HCT116 (cell line): ENCODE measurements around the gene ZNF692. TPM values are rescaled to one million over a fixed set of nuclear protein-coding genes. Genes with fewer than 3 reads are reported as not detected.
"Not testable (repeated sequence)": the region's sequence is repeated elsewhere in the genome, so short reads cannot be mapped to it uniquely, and the experiment has no call there.

Experiments used
- ATAC-seq: fragments of 200-7000 bp; cut with Tn5 transposase; 2 replicates; pipeline ENCODE4 v1.9.1; 2020; ENCODE audit warnings: mild to moderate bottlenecking, moderate library complexity
- BruUV-seq: library from RNA; stranded (reverse); fragments of 400-500 nt; replicated peaks from 2 replicates; lab custom pipeline; 2021; lab: Mats Ljungman, UMichigan
- CTCF ChIA-PET: fragments of 300-600 bp; sonication (Branson Sonifier 250); formaldehyde crosslinking; loops from one replicate; lab custom pipeline; 2021; ENCODE audit warnings: antibody characterized with exemption; lab: Charles Lee
- POLR2A ChIA-PET: fragments of 300-600, 350-600 bp; sonication (Branson Sonifier 250); formaldehyde crosslinking; loops from one replicate; lab custom pipeline; 2021; ENCODE audit warnings: antibody characterized with exemption; lab: Charles Lee
- RAD21 ChIA-PET, 2 experiments: fragments of 300-600 bp; sonication (Branson Sonifier 250); formaldehyde crosslinking; loops; one replicate each; lab custom pipeline; 2023; ENCODE audit warnings: low total read pairs in 2 of 2; ENCODE audit not compliant: uncharacterized antibody in 2 of 2, unreplicated experiment in 2 of 2, low non-redundant PET in 1 of 2; lab: Charles Lee
- DNase-seq: peaks from one replicate; pipeline ENCODE4 v3.0.0-alpha.2; 2010; ENCODE audit warnings: low read depth, low spot score
- H2AFZ ChIP-seq: fragments of 200-600 bp; shearing (Covaris generic), sonication (generic); 2 replicates; pipeline ENCODE4 v1.6.1; 2017; ENCODE audit warnings: low read depth, mixed run types, mixed read lengths, antibody characterized with exemption, low read length; ENCODE audit not compliant: poor library complexity, severe bottlenecking
- H3K27ac ChIP-seq: 2 replicates; pipeline ENCODE4 v1.5.1; 2012; ENCODE audit warnings: low read depth, low read length
- H3K27me3 ChIP-seq: fragments of 200-600 bp; sonication (generic); 2 replicates; pipeline ENCODE4 v1.6.1; 2016; ENCODE audit warnings: mixed run types, low read length, mixed read lengths; ENCODE audit not compliant: insufficient read depth
- H3K36me3 ChIP-seq, 2 experiments: fragments of 200-500 bp in 1 of 2; fragments of 200-600 bp in 1 of 2; sonication (Bioruptor generic) in 1 of 2; sonication (generic) in 1 of 2; 2 replicates each; pipeline versions ENCODE4 v1.5.1 to v1.6.1; 2014 to 2016; ENCODE audit warnings: low read length in 2 of 2, inconsistent platforms in 1 of 2, mixed read lengths in 1 of 2, mixed run types in 1 of 2; ENCODE audit not compliant: insufficient read depth in 2 of 2, control insufficient read depth in 1 of 2
- H3K4me1 ChIP-seq, 2 experiments: fragments of 200-600 bp in 1 of 2; sonication (generic) in 1 of 2; 2 replicates each; pipeline versions ENCODE4 v1.5.1 to v1.6.1; 2012 to 2017; ENCODE audit warnings: low read length in 2 of 2, inconsistent platforms in 1 of 2, mild to moderate bottlenecking in 1 of 2, mixed read lengths in 1 of 2, mixed run types in 1 of 2, moderate library complexity in 1 of 2; ENCODE audit not compliant: insufficient read depth in 2 of 2, control insufficient read depth in 1 of 2
- H3K4me2 ChIP-seq: fragments of 200-600 bp; sonication (generic); 2 replicates; pipeline ENCODE4 v1.6.1; 2017; ENCODE audit warnings: mixed run types, low read length, mixed read lengths
- H3K4me3 ChIP-seq, 2 experiments: fragments of 200-600 bp in 1 of 2; sonication (generic) in 1 of 2; replicated peaks in 1 of 2; 2 replicates each; pipeline ENCODE4 v1.5.1; 2011 to 2016; ENCODE audit warnings: low read length in 2 of 2, control low read depth in 1 of 2, low read depth in 1 of 2, mild to moderate bottlenecking in 1 of 2, mixed read lengths in 1 of 2, mixed run types in 1 of 2
- H3K79me2 ChIP-seq: fragments of 200-600 bp; sonication (generic); 2 replicates; pipeline ENCODE4 v1.6.1; 2017; ENCODE audit warnings: mild to moderate bottlenecking, mixed run types, low read length, moderate library complexity, mixed read lengths; ENCODE audit not compliant: insufficient read depth
- H3K9ac ChIP-seq: fragments of 200-600 bp; sonication (generic); 2 replicates; pipeline ENCODE4 v1.6.1; 2016; ENCODE audit warnings: low read length, mixed read lengths
- H3K9me2 ChIP-seq: fragments of 200-600 bp; sonication (generic), shearing (Covaris generic); 2 replicates; pipeline ENCODE4 v1.6.1; 2017; ENCODE audit warnings: mixed run types, mild to moderate bottlenecking, moderate library complexity; ENCODE audit not compliant: insufficient read depth
- H3K9me3 ChIP-seq, 2 experiments: fragments of 200-500 bp in 1 of 2; fragments of 200-600 bp in 1 of 2; sonication (Bioruptor generic) in 1 of 2; sonication (generic) in 1 of 2; 2 replicates each; pipeline ENCODE4 v1.6.1; 2014 to 2017; ENCODE audit warnings: low read length in 2 of 2, mixed read lengths in 2 of 2, inconsistent platforms in 1 of 2, low read depth in 1 of 2, mild to moderate bottlenecking in 1 of 2, mixed run types in 1 of 2, moderate library complexity in 1 of 2; ENCODE audit not compliant: control insufficient read depth in 1 of 2, insufficient read depth in 1 of 2
- H4K20me1 ChIP-seq: fragments of 200-600 bp; sonication (generic), shearing (Covaris generic); 2 replicates; pipeline ENCODE4 v1.6.1; 2017; ENCODE audit warnings: mixed run types, mild to moderate bottlenecking, moderate library complexity; ENCODE audit not compliant: insufficient read depth
- RAD21 ChIP-seq: IDR thresholded peaks from 2 replicates; pipeline ENCODE4 v1.6.1; 2012; ENCODE audit warnings: low read depth, mild to moderate bottlenecking
- YY1 ChIP-seq: IDR thresholded peaks from 2 replicates; pipeline ENCODE4 v1.6.1; 2011; ENCODE audit warnings: low read length, low read depth, moderate library complexity, mild to moderate bottlenecking; ENCODE audit not compliant: insufficient replicate concordance; ENCODE audit errors: extremely low read depth
- intact Hi-C: fragments of 100-400 bp; cut with micrococcal nuclease; formaldehyde crosslinking; loops from 2 replicates; pipeline ENCODE4 v1.10.0; 2022
- total RNA-seq: library from RNA; stranded (reverse); gene quantifications from one replicate; pipeline ENCODE4 v1.2.1, GENCODE V29; 2021; ENCODE audit not compliant: unreplicated experiment
- TF ChIP-seq, protein P1 (sequence below), 3 experiments: fragments of 200-600 bp in 1 of 3; sonication (generic) in 1 of 3; IDR thresholded peaks in 2 of 3; conservative IDR thresholded peaks in 1 of 3; 2 replicates each; pipeline ENCODE4 v1.5.1; 2012 to 2017; ENCODE audit warnings: low read depth in 2 of 3, low read length in 2 of 3, antibody characterized with exemption in 1 of 3, borderline replicate concordance in 1 of 3, control low read depth in 1 of 3, mild to moderate bottlenecking in 1 of 3, mixed read lengths in 1 of 3, mixed run types in 1 of 3, moderate library complexity in 1 of 3; ENCODE audit not compliant: insufficient read depth in 1 of 3

The ZNF692 gene
- total RNA-seq, 1 experiment from 2014 or later = 76.2 TPM

- Histone ChIP-seq H3K9me2 (no peaks in the 10 kb centered on the region), H2AFZ (no peak overlapping the region), H3K36me3 (no peaks in the 10 kb centered on the region), H4K20me1 (no peaks in the 10 kb centered on the region), H3K9me3 (no peaks in the 10 kb centered on the region), H3K27me3 (no peaks in the 10 kb centered on the region), H3K4me1 (no peaks in the 10 kb centered on the region), H3K4me2 (no peak overlapping the region), H3K27ac (no peak overlapping the region), H3K79me2 (no peaks in the 10 kb centered on the region), H3K4me3 (no peak overlapping the region), H3K9ac (no peak overlapping the region)
- peak; percentile 47 for ATAC-seq
- CTCF ChIA-PET = no interaction called here
- TF ChIP-seq, protein P1, sequence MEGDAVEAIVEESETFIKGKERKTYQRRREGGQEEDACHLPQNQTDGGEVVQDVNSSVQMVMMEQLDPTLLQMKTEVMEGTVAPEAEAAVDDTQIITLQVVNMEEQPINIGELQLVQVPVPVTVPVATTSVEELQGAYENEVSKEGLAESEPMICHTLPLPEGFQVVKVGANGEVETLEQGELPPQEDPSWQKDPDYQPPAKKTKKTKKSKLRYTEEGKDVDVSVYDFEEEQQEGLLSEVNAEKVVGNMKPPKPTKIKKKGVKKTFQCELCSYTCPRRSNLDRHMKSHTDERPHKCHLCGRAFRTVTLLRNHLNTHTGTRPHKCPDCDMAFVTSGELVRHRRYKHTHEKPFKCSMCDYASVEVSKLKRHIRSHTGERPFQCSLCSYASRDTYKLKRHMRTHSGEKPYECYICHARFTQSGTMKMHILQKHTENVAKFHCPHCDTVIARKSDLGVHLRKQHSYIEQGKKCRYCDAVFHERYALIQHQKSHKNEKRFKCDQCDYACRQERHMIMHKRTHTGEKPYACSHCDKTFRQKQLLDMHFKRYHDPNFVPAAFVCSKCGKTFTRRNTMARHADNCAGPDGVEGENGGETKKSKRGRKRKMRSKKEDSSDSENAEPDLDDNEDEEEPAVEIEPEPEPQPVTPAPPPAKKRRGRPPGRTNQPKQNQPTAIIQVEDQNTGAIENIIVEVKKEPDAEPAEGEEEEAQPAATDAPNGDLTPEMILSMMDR (IDR thresholded peaks at IDR 0.05 in 2 of 3, conservative IDR thresholded peaks at IDR 0.05 in 1 of 3; ENCODE audit: borderline replicate concordance in 1 of 3, insufficient read depth in 1 of 3, low read depth in 2 of 3, low read length in 2 of 3) = peak; percentile 10 to 18 (median 14); a peak in 1 of 6 replicates
- peak; percentile 10; the same call in 1 of the 2 replicates for TF ChIP-seq RAD21
- TF ChIP-seq YY1 = no peak
- POLR2A ChIA-PET = no interaction called here
- RAD21 ChIA-PET = no interaction called here
- BruUV-seq = no TSS peak
- intact Hi-C loops = no loop called here
- DNase-seq = no peak
Measured at GRCh38 chr1:248884632-248885295, 25.9 kb upstream of the ZNF692 start.

DNA sequence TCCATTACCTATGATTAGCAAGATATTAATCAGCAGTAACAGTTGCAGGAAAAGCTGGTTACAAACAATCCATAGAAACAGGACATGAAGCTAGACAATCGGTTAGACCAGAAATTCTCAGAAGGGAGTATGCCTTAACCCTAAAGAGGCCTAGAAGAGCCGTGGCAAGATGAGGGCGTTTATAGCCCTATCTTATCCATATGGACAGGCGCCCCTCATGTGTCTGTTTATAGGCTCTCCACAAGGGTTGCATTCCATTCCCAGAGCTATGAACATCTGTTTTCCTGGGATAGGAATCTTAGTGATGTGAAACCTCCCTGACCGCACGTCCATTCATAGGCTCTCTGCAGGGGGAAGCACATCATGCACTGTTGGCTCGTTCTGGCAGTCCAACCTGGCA is 23.5 kb upstream of the ZNF692 start:
- H3K36me3 ChIP-seq, H3K27ac ChIP-seq, H3K9me2 ChIP-seq, CTCF ChIA-PET, H3K9me3 ChIP-seq, RAD21 ChIA-PET, H3K4me2 ChIP-seq, BruUV-seq, POLR2A ChIA-PET, ATAC-seq, H4K20me1 ChIP-seq, H3K4me1 ChIP-seq, DNase-seq, H3K4me3 ChIP-seq, H3K79me2 ChIP-seq, H3K27me3 ChIP-seq, H3K9ac ChIP-seq, H2AFZ ChIP-seq, intact Hi-C loops: not testable (repeated sequence)
